A549 (cell line): Measurements from ENCODE around the gene MEGF8. TPM values are rescaled to one million over a fixed set of nuclear protein-coding genes. Genes with fewer than 3 reads are reported as not detected.

ENCODE experiments used
- ATAC-seq, 2 experiments: fragments of 200-7000 bp in 1 of 2; fragments of >200 bp in 1 of 2; cut with Nextera tagmentation in 1 of 2; cut with Tn5 transposase in 1 of 2; 3 replicates each; pipeline versions ENCODE4 v1.8.0 to v1.9.1; 2018 to 2020; ENCODE audit warnings: mild to moderate bottlenecking in 1 of 2, moderate library complexity in 1 of 2
- CTCF ChIA-PET: fragments of 300-600 bp; sonication (Branson Sonifier 250); formaldehyde crosslinking; extraction: SDS; loops from one replicate; lab custom pipeline; 2021; ENCODE audit warnings: antibody characterized with exemption, inconsistent platforms; lab: Yijun Ruan, JAX
- POLR2A ChIA-PET: fragments of 350-600 bp; formaldehyde crosslinking; extraction: SDS; loops from one replicate; lab custom pipeline; 2021; ENCODE audit warnings: antibody characterized with exemption, inconsistent platforms; lab: Yijun Ruan, JAX
- DNase-seq, 2 experiments: peaks; one replicate each; pipeline versions ENCODE4 v3.0.0 to v3.0.0-alpha.2; 2011 to 2016; ENCODE audit warnings: low read depth in 1 of 2, low spot score in 1 of 2
- FAIRE-seq: peaks from 2 replicates; lab custom pipeline; 2011; peaks lifted over from hg19 to GRCh38; lab: Jason Lieb, UNC
- H3K27ac ChIP-seq, 2 experiments: fragments of >200 bp; sonication (Bioruptor Twin); formaldehyde crosslinking; 3 replicates each; pipeline ENCODE4 v1.5.1; 2016 to 2017
- H3K4me1 ChIP-seq: fragments of >200 bp; sonication (Bioruptor Twin); formaldehyde crosslinking; 3 replicates; pipeline ENCODE4 v1.6.1; 2016
- H3K4me2 ChIP-seq: fragments of >200 bp; sonication (Bioruptor Twin); formaldehyde crosslinking; 3 replicates; pipeline ENCODE4 v1.6.1; 2016
- H3K4me3 ChIP-seq: fragments of >200 bp; sonication (Bioruptor Twin); formaldehyde crosslinking; 3 replicates; pipeline ENCODE4 v1.5.1; 2016
- H3K9me3 ChIP-seq: fragments of >200 bp; sonication (Bioruptor Twin); formaldehyde crosslinking; 3 replicates; pipeline ENCODE4 v1.6.1; 2016
- ATOH8 ChIP-seq: fragments of 250-450 bp; sonication (Bioruptor Pico); IDR thresholded peaks from 2 replicates; pipeline ENCODE4 v1.5.0; 2020; ENCODE audit warnings: low read depth, mild to moderate bottlenecking, moderate library complexity
- BHLHE40 ChIP-seq: IDR thresholded peaks from 2 replicates; pipeline ENCODE4 v1.6.1; 2012; ENCODE audit warnings: low read depth, low read length, inconsistent platforms
- CBX2 ChIP-seq: fragments of 200-600 bp; sonication (generic); IDR thresholded peaks from 2 replicates; pipeline ENCODE4 v1.6.1; 2016; ENCODE audit warnings: low read depth, mild to moderate bottlenecking, borderline replicate concordance
- CHD4 ChIP-seq: fragments of 200-600 bp; sonication (generic); IDR thresholded peaks from 2 replicates; pipeline ENCODE4 v1.6.1; 2016; ENCODE audit warnings: antibody characterized with exemption, mild to moderate bottlenecking, borderline replicate concordance
- CTCF ChIP-seq: fragments of >200 bp; sonication (Bioruptor Twin); formaldehyde crosslinking; IDR thresholded peaks from 3 replicates; pipeline ENCODE4 v1.5.1; 2016
- EHF ChIP-seq: fragments of 250-450 bp; sonication (Bioruptor Pico); IDR thresholded peaks from 2 replicates; pipeline ENCODE4 v1.5.0; 2020; ENCODE audit warnings: mild to moderate bottlenecking
- ESRRA ChIP-seq: fragments of 150-350 bp; IDR thresholded peaks from 2 replicates; pipeline ENCODE4 v1.6.1; 2014; ENCODE audit warnings: mild to moderate bottlenecking, low read length, borderline replicate concordance
- HDAC2 ChIP-seq: fragments of 200-600 bp; sonication (generic); IDR thresholded peaks from 2 replicates; pipeline ENCODE4 v1.6.1; 2016
- HEYL ChIP-seq: fragments of 250-450 bp; sonication (Bioruptor Pico); IDR thresholded peaks from 2 replicates; pipeline ENCODE4 v1.8.0; 2021; ENCODE audit warnings: mild to moderate bottlenecking, moderate library complexity
- HMGXB4 ChIP-seq: fragments of 250-450 bp; sonication (Bioruptor Pico); IDR thresholded peaks from 2 replicates; pipeline ENCODE4 v1.5.0; 2021; ENCODE audit warnings: mild to moderate bottlenecking, moderate library complexity, borderline replicate concordance
- HOXB5 ChIP-seq: fragments of 250-450 bp; sonication (Bioruptor Pico); IDR thresholded peaks from 2 replicates; pipeline ENCODE4 v1.5.0; 2020; ENCODE audit warnings: mild to moderate bottlenecking, moderate library complexity
- KDM5A ChIP-seq: fragments of 200-600 bp; sonication (generic); IDR thresholded peaks from 2 replicates; pipeline ENCODE4 v1.6.1; 2016; ENCODE audit warnings: antibody characterized with exemption, mild to moderate bottlenecking
- MAFK ChIP-seq: fragments of 450-650 bp; IDR thresholded peaks from 2 replicates; pipeline ENCODE4 v1.6.1; 2014; ENCODE audit not compliant: partially characterized antibody
- MAZ ChIP-seq: fragments of 150-350 bp; IDR thresholded peaks from 2 replicates; pipeline ENCODE4 v1.6.1; 2014; ENCODE audit warnings: antibody characterized with exemption, low read depth, low read length, borderline replicate concordance
- NR3C1 ChIP-seq: fragments of >200 bp; sonication (Bioruptor Twin); formaldehyde crosslinking; IDR thresholded peaks from 3 replicates; pipeline ENCODE4 v1.6.1; 2017
- PBX3 ChIP-seq: IDR thresholded peaks from 2 replicates; pipeline ENCODE4 v1.6.1; 2012
- PHF8 ChIP-seq: fragments of 200-600 bp; sonication (generic); IDR thresholded peaks from 2 replicates; pipeline ENCODE4 v1.6.1; 2016; ENCODE audit warnings: low read depth, mild to moderate bottlenecking, antibody characterized with exemption, moderate library complexity, borderline replicate concordance
- POLR2AphosphoS2 ChIP-seq: conservative IDR thresholded peaks from 2 replicates; pipeline ENCODE4 v1.6.1; 2012; ENCODE audit warnings: low read length, improper control_type of control experiment, inconsistent platforms
- RARB ChIP-seq: fragments of 250-450 bp; sonication (Bioruptor Pico); IDR thresholded peaks from 2 replicates; pipeline ENCODE4 v1.8.0; 2021; ENCODE audit warnings: mild to moderate bottlenecking, moderate library complexity
- RCOR1 ChIP-seq: fragments of 150-350 bp; IDR thresholded peaks from 2 replicates; pipeline ENCODE4 v1.6.1; 2014; ENCODE audit warnings: antibody characterized with exemption, low read length, low read depth
- SMC3 ChIP-seq: fragments of >200 bp; sonication (Bioruptor Twin); formaldehyde crosslinking; IDR thresholded peaks from 3 replicates; pipeline ENCODE4 v1.6.1; 2018; ENCODE audit warnings: inconsistent platforms
- SREBF2 ChIP-seq: fragments of 450-650 bp; IDR thresholded peaks from 2 replicates; pipeline ENCODE4 v1.6.1; 2014; ENCODE audit warnings: mild to moderate bottlenecking, moderate library complexity
- TFCP2L1 ChIP-seq: fragments of 250-450 bp; sonication (Bioruptor Pico); IDR thresholded peaks from 2 replicates; pipeline ENCODE4 v1.5.0; 2021; ENCODE audit warnings: mild to moderate bottlenecking
- TP53 ChIP-seq: fragments of 250-450 bp; sonication (Bioruptor Pico); IDR thresholded peaks from 2 replicates; pipeline ENCODE4 v1.5.0; 2021; ENCODE audit warnings: mild to moderate bottlenecking, moderate library complexity
- USF2 ChIP-seq: fragments of 450-650 bp; IDR thresholded peaks from 2 replicates; pipeline ENCODE4 v1.6.1; 2014; ENCODE audit warnings: antibody characterized with exemption
- ZC3H11A ChIP-seq: fragments of 450-650 bp; IDR thresholded peaks from 2 replicates; pipeline ENCODE4 v1.6.1; 2014; ENCODE audit warnings: antibody characterized with exemption, mild to moderate bottlenecking
- ZSCAN20 ChIP-seq: fragments of 250-450 bp; sonication (Bioruptor Pico); IDR thresholded peaks from 2 replicates; pipeline ENCODE4 v1.8.0; 2022; ENCODE audit warnings: mild to moderate bottlenecking, moderate library complexity
- whole genome bisulfite sequencing: methylation state at CpG from one replicate; pipeline ENCODE4 v1.1.6; 2017; ENCODE audit errors: missing lambda C conversion rate; 5-methylcytosine and 5-hydroxymethylcytosine counted together
- polyA plus RNA-seq, 4 experiments: library from polyadenylated mRNA; depleted of rRNA in 3 of 4; stranded (reverse); fragments of >200 nt; fragmentation: RNase III in 1 of 4; extraction: RNeasy Plus Mini Kit Qiagen cat#74134 plus additional on column Dnase treatment in 1 of 4; gene quantifications; 2 replicates in 3 of 4; 3 replicates in 1 of 4; pipeline ENCODE4 v1.2.3, GENCODE V29; 2011 to 2017
- TF ChIP-seq, protein P1 (sequence below): fragments of 150-350 bp; IDR thresholded peaks from 2 replicates; pipeline ENCODE4 v1.6.1; 2014; ENCODE audit warnings: low read depth, mild to moderate bottlenecking, low read length

MEGF8 gene
- polyA plus RNA-seq, 2 of the 4 experiments (the other 2 are of a cell fraction): 10.4 to 27.2 TPM

- H3K27ac ChIP-seq: no peak overlapping the region
- H3K4me3 ChIP-seq: no peak overlapping the region
- H3K9me3 ChIP-seq: no peaks in the 10 kb centered on the region
- WGBS: 70% methylated on average over 6 of the region's 6 CpGs
- ChIA-PET CTCF (interaction anchor here (0.6 to 12.2 kb wide), 21 partner anchors 7 to 310 kb away, joined by 3 to 302 read pairs (median 5); partner anchors contain the start of gene CXCL17), POLR2A (no interaction called here)
- DNase-seq (no peak), FAIRE-seq (no peak), ATAC-seq (no peak)
- TF ChIP-seq SREBF2: no peak
- TF ChIP-seq ESRRA: no peak
- TF ChIP-seq MAZ: no peak
- no peak for TF ChIP-seq KDM5A
- TF ChIP-seq MAFK: no peak
- no peak for TF ChIP-seq CHD4
- no peak for TF ChIP-seq POLR2AphosphoS2
- TF ChIP-seq CTCF: no peak
- H3K4me1 ChIP-seq: peaks cover 18% of the 10 kb centered on the region
- H3K4me2 ChIP-seq: no peak overlapping the region
Observed at GRCh38 chr19:42419309-42419708, 93.9 kb downstream of the MEGF8 start.

DNA sequence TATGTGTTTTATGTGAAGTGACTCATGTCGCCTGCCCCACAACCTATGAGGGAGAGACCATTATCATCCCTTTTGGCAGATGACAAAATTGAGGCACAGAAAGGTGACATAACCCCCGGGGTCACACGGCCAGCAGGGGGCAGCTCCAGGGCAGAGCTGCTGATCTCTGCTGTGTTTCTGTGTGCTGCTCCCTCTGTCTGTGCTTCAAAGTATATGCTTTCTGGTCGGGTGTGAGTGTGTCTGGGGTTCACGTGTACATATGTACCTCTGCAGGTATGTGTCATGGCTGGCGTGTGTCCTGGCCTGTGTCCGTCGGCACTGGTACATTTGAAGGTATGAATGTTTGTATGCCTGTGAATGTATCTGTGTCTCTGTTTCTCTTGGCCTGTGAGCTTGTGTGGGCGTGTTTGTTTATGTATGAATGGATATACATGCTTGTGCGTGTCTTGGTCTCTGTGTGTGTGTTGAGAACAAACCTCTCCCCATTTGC is 94.7 kb downstream of the MEGF8 start:
- Histone ChIP-seq H3K4me2 (no peak overlapping the region), H3K4me3 (no peak overlapping the region), H3K4me1 (peaks cover 18% of the 10 kb centered on the region), H3K27ac (no peak overlapping the region), H3K9me3 (no peaks in the 10 kb centered on the region)
- CTCF ChIA-PET: interaction anchor here (0.5 to 12.2 kb wide), 36 partner anchors 8 to 1127 kb away, joined by 3 to 302 read pairs (median 4); partner anchors contain the start of gene CXCL17
- WGBS: 31% methylated on average over 10 of the region's 10 CpGs
- FAIRE-seq: peak; percentile 99
- POLR2A ChIA-PET: interaction anchor here (0.6 to 1.2 kb wide), 2 partner anchors 24 to 332 kb away, joined by 3 to 5 read pairs; no protein-coding TSS in a partner anchor
- ATAC-seq: peak; percentile 68 to 78
- peak; percentile 89 to 100 for DNase-seq
- TF ChIP-seq, protein P1, sequence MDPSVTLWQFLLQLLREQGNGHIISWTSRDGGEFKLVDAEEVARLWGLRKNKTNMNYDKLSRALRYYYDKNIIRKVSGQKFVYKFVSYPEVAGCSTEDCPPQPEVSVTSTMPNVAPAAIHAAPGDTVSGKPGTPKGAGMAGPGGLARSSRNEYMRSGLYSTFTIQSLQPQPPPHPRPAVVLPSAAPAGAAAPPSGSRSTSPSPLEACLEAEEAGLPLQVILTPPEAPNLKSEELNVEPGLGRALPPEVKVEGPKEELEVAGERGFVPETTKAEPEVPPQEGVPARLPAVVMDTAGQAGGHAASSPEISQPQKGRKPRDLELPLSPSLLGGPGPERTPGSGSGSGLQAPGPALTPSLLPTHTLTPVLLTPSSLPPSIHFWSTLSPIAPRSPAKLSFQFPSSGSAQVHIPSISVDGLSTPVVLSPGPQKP: no peak
- TF ChIP-seq TP53 (CRISPR knock-in tag) (no peak), PBX3 (no peak), RARB (CRISPR knock-in tag) (no peak), EHF (CRISPR knock-in tag) (no peak), HDAC2 (peak; percentile 52; the same call in 1 of the 2 replicates), RCOR1 (no peak; the same call in 1 of the 2 replicates), BHLHE40 (peak; percentile 26; the same call in 1 of the 2 replicates), ZC3H11A (no peak), ESRRA (peak; percentile 99), HEYL (CRISPR knock-in tag) (no peak), TFCP2L1 (CRISPR knock-in tag) (no peak), ATOH8 (CRISPR knock-in tag) (no peak), NR3C1 (no peak), HOXB5 (CRISPR knock-in tag) (no peak), MAZ (no peak), PHF8 (no peak), SMC3 (peak; percentile 82), HMGXB4 (CRISPR knock-in tag) (no peak), ZSCAN20 (CRISPR knock-in tag) (no peak), USF2 (no peak), CBX2 (no peak)
